ENCODE results near the gene ADCY9.

DNA sequence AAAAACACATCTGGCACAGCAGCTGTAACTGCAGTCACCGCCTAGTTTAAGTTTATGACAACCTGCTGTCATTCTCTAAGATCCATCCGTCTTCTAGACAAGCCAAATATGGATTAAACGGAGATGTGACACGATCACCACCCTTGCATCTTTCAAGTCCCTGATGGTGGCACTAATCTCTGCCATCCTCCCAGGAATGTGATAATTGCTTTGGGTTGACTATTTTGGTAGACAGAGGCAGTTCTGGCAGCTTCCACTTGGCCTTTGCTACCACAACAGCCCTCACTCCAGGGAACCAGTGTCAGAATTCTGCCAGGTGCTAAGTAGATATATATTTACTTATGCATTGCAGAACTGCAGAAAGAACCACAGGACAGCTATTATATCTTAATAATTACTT lies 81.3 kb downstream of the ADCY9 start:
- TF ChIP-seq EZH2 (IDR thresholded peaks at IDR 0.05; ENCODE audit: insufficient read depth, poor library complexity, severe bottlenecking) (no peak), EZH2phosphoT487 (IDR thresholded peaks at IDR 0.05; ENCODE audit: insufficient read depth, low read depth) (no peak)
